ENCODE measurements around the gene TMEM253. TPM values are rescaled to one million over a fixed set of nuclear protein-coding genes. Genes with fewer than 3 reads are reported as not detected.

TMEM253 gene
- total RNA-seq, 4 donors from 2014 or later: 0.95 to 1.5 TPM; not detected in 2

DNA sequence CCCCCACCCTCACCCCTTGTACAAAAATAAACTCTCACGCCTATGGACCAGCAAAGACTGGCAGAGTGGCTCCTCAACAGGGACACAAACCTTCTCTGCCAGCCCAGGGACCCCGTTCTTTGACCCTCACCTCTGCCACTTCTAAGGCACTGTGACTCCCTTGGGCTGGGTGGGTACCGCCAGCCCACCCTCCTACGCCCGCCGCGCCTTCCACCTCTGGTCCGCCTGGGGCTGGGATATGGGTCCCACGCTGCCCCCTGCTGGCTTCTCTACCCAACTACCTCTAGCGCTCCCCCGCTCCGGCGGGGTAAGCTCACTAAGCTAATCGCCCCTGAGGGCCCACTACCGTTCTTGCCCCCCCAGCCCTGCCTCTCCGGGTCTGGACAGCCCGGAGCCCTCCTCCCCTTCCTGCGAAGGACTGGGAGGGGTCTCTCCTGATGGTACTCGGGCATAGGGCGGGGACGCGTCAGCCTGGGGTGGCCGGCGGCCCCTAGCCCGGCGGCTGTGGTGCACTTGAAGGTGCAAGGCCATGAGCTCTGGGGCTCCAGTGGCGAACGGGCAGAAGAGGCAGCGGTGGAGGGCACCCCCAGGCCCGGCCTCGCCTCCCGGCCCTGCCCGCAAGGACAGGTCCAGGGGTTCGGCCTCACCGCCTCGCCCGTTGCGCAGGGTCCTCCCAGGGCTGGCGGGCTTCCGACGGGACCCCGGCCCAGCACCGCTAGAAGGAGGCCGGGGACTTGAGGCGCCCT, 10.5 kb upstream of the TMEM253 start:
- no peak for DNase-seq
- H3K27ac ChIP-seq: no peak overlapping the region
- WGBS, 2 donors: 83 to 88% methylated on average over 9 of the region's 45 CpGs
- no peaks in the 10 kb centered on the region for H3K9me3 ChIP-seq
- peaks cover 20 to 70% (median 25%) of the 10 kb centered on the region in 3 donors for H3K36me3 ChIP-seq
- H3K4me1 ChIP-seq: peaks cover 7 to 60% (median 18%) of the 10 kb centered on the region in 3 donors
- H3K27me3 ChIP-seq: no peaks in the 10 kb centered on the region
- H3K4me3 ChIP-seq: no peak overlapping the region
- TF ChIP-seq, protein P1, sequence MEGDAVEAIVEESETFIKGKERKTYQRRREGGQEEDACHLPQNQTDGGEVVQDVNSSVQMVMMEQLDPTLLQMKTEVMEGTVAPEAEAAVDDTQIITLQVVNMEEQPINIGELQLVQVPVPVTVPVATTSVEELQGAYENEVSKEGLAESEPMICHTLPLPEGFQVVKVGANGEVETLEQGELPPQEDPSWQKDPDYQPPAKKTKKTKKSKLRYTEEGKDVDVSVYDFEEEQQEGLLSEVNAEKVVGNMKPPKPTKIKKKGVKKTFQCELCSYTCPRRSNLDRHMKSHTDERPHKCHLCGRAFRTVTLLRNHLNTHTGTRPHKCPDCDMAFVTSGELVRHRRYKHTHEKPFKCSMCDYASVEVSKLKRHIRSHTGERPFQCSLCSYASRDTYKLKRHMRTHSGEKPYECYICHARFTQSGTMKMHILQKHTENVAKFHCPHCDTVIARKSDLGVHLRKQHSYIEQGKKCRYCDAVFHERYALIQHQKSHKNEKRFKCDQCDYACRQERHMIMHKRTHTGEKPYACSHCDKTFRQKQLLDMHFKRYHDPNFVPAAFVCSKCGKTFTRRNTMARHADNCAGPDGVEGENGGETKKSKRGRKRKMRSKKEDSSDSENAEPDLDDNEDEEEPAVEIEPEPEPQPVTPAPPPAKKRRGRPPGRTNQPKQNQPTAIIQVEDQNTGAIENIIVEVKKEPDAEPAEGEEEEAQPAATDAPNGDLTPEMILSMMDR (IDR thresholded peaks at IDR 0.05): peak in 5 of 6 experiments; percentile 12 to 52 (median 44)
- no peak for TF ChIP-seq POLR2A (IDR thresholded peaks at IDR 0.05)
- intact Hi-C loops (cut with DNase I): loop anchor here (10.0 kb wide), 1 partner anchor 76 kb away; no protein-coding TSS in a partner anchor

DNA sequence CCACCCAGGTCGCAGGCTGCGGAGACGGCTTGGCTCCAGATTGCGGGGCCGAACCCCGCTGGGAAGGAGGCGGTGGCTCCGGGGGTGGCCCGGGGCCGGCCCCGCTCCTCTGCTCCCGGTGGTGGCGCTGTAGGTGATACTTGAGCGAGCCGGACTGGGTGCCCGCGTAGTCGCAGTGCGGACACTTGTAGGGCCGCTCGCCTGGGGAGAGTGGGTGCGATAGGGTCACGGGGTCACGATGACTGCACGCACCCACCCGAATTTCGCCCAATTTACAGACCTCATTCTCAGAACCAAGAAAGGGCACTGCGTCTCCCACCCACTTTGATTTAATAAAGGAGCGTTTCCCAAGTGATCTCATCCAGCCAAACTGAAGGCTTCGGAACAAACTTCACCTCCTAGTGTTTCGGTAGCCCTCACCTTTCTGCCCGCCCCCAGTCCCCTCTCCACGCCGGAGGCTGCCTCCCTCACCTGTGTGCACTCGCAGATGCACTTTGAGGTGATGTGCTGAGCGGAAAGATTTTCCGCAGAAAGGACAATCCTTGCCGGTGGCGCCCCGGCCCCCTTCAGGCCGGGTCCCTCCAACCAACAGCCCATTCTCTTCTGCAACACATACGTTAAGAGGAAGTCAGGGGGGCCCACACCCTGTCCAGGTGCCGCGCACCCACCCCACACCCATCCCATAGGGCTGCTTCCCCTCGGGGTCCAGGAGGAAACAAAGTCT, 9.8 kb upstream of the TMEM253 start:
- TF ChIP-seq POLR2A (IDR thresholded peaks at IDR 0.05): no peak
- TF ChIP-seq, protein P1 (IDR thresholded peaks at IDR 0.05): no peak
- 84 to 87% methylated on average over 20 to 25 of the region's 45 CpGs for WGBS, 2 donors
- Histone ChIP-seq H3K4me3 (no peak overlapping the region), H3K4me1 (peaks cover 7 to 63% (median 18%) of the 10 kb centered on the region in 3 donors), H3K27ac (no peak overlapping the region), H3K36me3 (peaks cover 20 to 66% (median 25%) of the 10 kb centered on the region in 3 donors), H3K9me3 (no peaks in the 10 kb centered on the region), H3K27me3 (no peaks in the 10 kb centered on the region)
- intact Hi-C loops (cut with DNase I): loop anchor here (10.0 kb wide), 1 partner anchor 76 kb away; no protein-coding TSS in a partner anchor
- DNase-seq: no peak

DNA sequence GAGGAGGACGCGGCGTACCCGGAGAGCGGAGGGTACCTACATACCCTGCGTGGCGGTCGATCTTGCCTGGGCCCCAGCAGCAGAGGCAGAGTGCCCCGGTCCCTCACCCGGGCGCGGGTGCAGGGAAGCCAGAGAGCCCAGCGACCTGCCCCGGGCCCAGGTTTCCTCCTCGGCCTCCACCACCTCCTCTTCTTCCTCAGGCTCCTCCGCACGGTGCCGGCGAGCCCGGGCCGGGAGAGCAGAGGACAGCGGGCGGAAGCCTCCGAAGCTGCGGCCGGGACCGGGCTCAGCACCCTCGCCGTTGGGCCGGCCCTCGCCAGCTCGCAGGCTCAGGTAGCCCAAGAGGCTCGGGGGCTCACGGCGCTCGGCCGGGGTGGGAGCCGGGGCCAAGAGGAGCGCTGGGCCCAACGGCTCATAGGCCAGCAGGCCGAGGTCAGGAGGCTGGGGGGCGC, 9.0 kb upstream of the TMEM253 start:
- H3K9me3 ChIP-seq: no peaks in the 10 kb centered on the region
- H3K4me1 ChIP-seq: peaks cover 7 to 69% (median 23%) of the 10 kb centered on the region in 3 donors
- H3K36me3 ChIP-seq: peaks cover 20 to 64% (median 25%) of the 10 kb centered on the region in 3 donors
- no peak overlapping the region for H3K4me3 ChIP-seq
- peak overlapping the region in 2 of 4 donors; percentile 5 to 11 for H3K27ac ChIP-seq
- no peaks in the 10 kb centered on the region for H3K27me3 ChIP-seq
- intact Hi-C loops (cut with DNase I): loop anchor here (10.0 kb wide), 1 partner anchor 77 kb away; no protein-coding TSS in a partner anchor
- DNase-seq: no peak
- TF ChIP-seq POLR2A (IDR thresholded peaks at IDR 0.05): no peak
- TF ChIP-seq, protein P1 (IDR thresholded peaks at IDR 0.05): no peak
- WGBS, 2 donors: 91% methylated on average over 10 to 14 of the region's 42 CpGs

DNA sequence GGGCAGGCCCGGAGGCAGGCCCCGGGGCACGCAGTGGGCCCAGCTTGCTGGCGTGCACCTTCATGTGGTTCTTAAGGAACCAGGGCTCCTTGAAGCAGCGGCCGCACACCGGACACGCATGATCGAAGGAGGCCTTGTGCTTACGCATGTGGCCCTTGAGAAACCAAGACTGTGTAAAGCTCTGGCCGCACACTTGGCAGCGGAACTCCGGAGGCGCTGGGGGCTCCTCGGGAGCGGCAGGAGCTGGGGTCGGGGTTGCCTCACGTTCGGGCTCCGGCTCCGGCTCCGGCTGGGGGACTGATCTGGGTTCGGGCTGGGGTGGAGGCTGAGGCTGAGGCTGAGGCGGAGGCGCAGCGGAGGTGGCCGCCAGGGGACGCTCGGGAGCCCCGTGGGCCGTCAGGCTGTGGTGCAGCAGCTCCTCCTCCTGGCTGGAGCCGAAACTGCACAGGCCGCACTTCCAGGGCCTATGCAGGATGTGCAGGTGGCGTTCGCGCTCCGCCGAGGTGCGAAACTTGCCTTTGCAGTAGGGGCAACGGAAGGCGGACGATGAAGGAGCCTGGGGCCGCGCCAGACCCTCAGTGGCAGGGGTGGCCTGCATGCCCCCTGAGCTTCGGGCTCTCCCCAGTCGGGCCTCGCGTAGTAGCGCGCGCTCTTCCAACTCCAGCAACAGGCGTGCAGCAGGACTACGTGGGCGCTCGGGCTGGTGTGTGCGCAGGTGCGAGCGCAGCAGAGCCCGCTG, 8.4 kb upstream of the TMEM253 start:
- H3K4me3 ChIP-seq: no peak overlapping the region
- WGBS, 2 donors: 100% methylated on average over 1 of the region's 59 CpGs; no CpG with 5 or more reads in 1 of the 2 donors

More for the DNA sequence above, 8.4 kb upstream of the TMEM253 start:
- intact Hi-C loops (cut with DNase I): loop anchor here (10.0 kb wide), 1 partner anchor 78 kb away; no protein-coding TSS in a partner anchor
- DNase-seq: no peak
- H3K36me3 ChIP-seq: peaks cover 20 to 59% (median 25%) of the 10 kb centered on the region in 3 donors
- TF ChIP-seq, protein P1 (IDR thresholded peaks at IDR 0.05): peak; percentile 100
- no peak for TF ChIP-seq POLR2A (IDR thresholded peaks at IDR 0.05)
- no peaks in the 10 kb centered on the region for H3K27me3 ChIP-seq
- no peaks in the 10 kb centered on the region for H3K9me3 ChIP-seq
- peak overlapping the region in 2 of 4 donors; percentile 5 to 11 for H3K27ac ChIP-seq
- peaks cover 7 to 69% (median 29%) of the 10 kb centered on the region in 3 donors for H3K4me1 ChIP-seq

Measured in esophagus squamous epithelium (tissue), 5 donors.